GM12878 (cell line): ENCODE data around the gene TMEM255B. TPM values are rescaled to one million over a fixed set of nuclear protein-coding genes. Genes with fewer than 3 reads are reported as not detected.

Source experiments
- ATAC-seq: fragments of 200-7000 bp; cut with Tn5 transposase; 3 replicates; pipeline ENCODE4 v1.9.1; 2020; ENCODE audit warnings: mild to moderate bottlenecking, moderate library complexity
- BruUV-seq: library from RNA; stranded (reverse); fragments of 400-500 nt; replicated peaks from 2 replicates; lab custom pipeline; 2021; lab: Mats Ljungman, UMichigan
- CTCF ChIA-PET: fragments of 300-600 bp; sonication (Branson Sonifier 250); formaldehyde crosslinking; extraction: SDS; loops from one replicate; lab custom pipeline; 2021; ENCODE audit warnings: inconsistent platforms; lab: Yijun Ruan, JAX
- POLR2A ChIA-PET: fragments of 350-600 bp; formaldehyde crosslinking; extraction: SDS; loops from one replicate; lab custom pipeline; 2021; ENCODE audit warnings: inconsistent platforms; lab: Charles Lee
- RAD21 ChIA-PET: fragments of 300-600 bp; sonication (Branson Sonifier 250); formaldehyde crosslinking; loops from one replicate; lab custom pipeline; 2023; ENCODE audit warnings: antibody characterized with exemption; ENCODE audit not compliant: unreplicated experiment; lab: Charles Lee
- SMC1A ChIA-PET: fragments of 300-600 bp; sonication (Branson Sonifier 250); formaldehyde crosslinking; loops from one replicate; lab custom pipeline; 2023; ENCODE audit not compliant: unreplicated experiment, uncharacterized antibody; lab: Charles Lee
- DNase-seq: peaks from one replicate; pipeline ENCODE4 v3.0.0-alpha.2; 2011; ENCODE audit warnings: low read depth, low spot score
- FAIRE-seq: peaks from 3 replicates; lab custom pipeline; 2011; peaks lifted over from hg19 to GRCh38; lab: Jason Lieb, UNC
- H2AFZ ChIP-seq: 2 replicates; pipeline ENCODE4 v1.6.0; 2011; ENCODE audit warnings: low read depth, low read length, control low read depth; ENCODE audit not compliant: control insufficient read depth
- H3K27ac ChIP-seq: 2 replicates; pipeline ENCODE4 v1.5.1; 2011; ENCODE audit warnings: control low read depth; ENCODE audit not compliant: control insufficient read depth, insufficient read depth
- H3K27me3 ChIP-seq, 2 experiments: replicated peaks in 1 of 2; 2 replicates each; pipeline versions ENCODE4 v1.6.0 to v1.6.1; 2011; ENCODE audit warnings: low read length in 1 of 2; ENCODE audit not compliant: control insufficient read depth in 2 of 2, insufficient read depth in 2 of 2
- H3K36me3 ChIP-seq, 2 experiments: 2 replicates each; pipeline ENCODE4 v1.5.1; 2011; ENCODE audit warnings: low read length in 1 of 2; ENCODE audit not compliant: control insufficient read depth in 2 of 2, insufficient read depth in 2 of 2
- H3K4me1 ChIP-seq: 2 replicates; pipeline ENCODE4 v1.6.1; 2011; ENCODE audit warnings: mild to moderate bottlenecking, low read length, moderate library complexity, mixed read lengths; ENCODE audit not compliant: control insufficient read depth, insufficient read depth
- H3K4me2 ChIP-seq: 2 replicates; pipeline ENCODE4 v1.6.0; 2011; ENCODE audit warnings: control low read depth; ENCODE audit not compliant: control insufficient read depth, insufficient read depth
- H3K4me3 ChIP-seq: fragments of 200-600 bp; sonication (generic); 2 replicates; pipeline ENCODE4 v1.5.1; 2016
- H3K79me2 ChIP-seq: 2 replicates; pipeline ENCODE4 v1.6.0; 2011; ENCODE audit warnings: low read length; ENCODE audit not compliant: control insufficient read depth, insufficient read depth
- H3K9ac ChIP-seq: 2 replicates; pipeline ENCODE4 v1.8.0; 2011; ENCODE audit warnings: low read length, control low read depth, mixed read lengths; ENCODE audit not compliant: control insufficient read depth, insufficient read depth
- H3K9me3 ChIP-seq: replicated peaks from 3 replicates; pipeline ENCODE4 v1.5.1; 2011; ENCODE audit warnings: mild to moderate bottlenecking, low read length; ENCODE audit not compliant: control insufficient read depth, insufficient read depth
- H4K20me1 ChIP-seq: 2 replicates; pipeline ENCODE4 v1.6.0; 2011; ENCODE audit not compliant: control insufficient read depth, insufficient read depth
- BHLHE40 ChIP-seq, 2 experiments: fragments of 450-650 bp in 1 of 2; IDR thresholded peaks; 2 replicates each; pipeline ENCODE4 v1.6.1; 2011 to 2017; ENCODE audit warnings: low read depth in 2 of 2, borderline replicate concordance in 1 of 2, improper control_type of control experiment in 1 of 2, low read length in 1 of 2, mild to moderate bottlenecking in 1 of 2
- MEF2B ChIP-seq: fragments of 450-650 bp; IDR thresholded peaks from 2 replicates; pipeline ENCODE4 v1.6.1; 2018; ENCODE audit warnings: mild to moderate bottlenecking, moderate library complexity; ENCODE audit not compliant: partially characterized antibody, poor library complexity, severe bottlenecking
- NR2C2 ChIP-seq: IDR thresholded peaks from 2 replicates; pipeline ENCODE4 v1.6.1; 2011; ENCODE audit warnings: borderline replicate concordance, low read depth; ENCODE audit not compliant: control insufficient read depth, insufficient read length
- TCF3 ChIP-seq: IDR thresholded peaks from 2 replicates; pipeline ENCODE4 v1.6.1; 2012; ENCODE audit warnings: low read depth, mild to moderate bottlenecking, low read length, borderline replicate concordance; ENCODE audit not compliant: insufficient read depth
- WGBS: methylation state at CpG from one replicate; pipeline ENCODE4 v1.1.6; 2016; ENCODE audit warnings: low lambda C conversion rate; ENCODE audit not compliant: insufficient replicate concordance, insufficient coverage; ENCODE audit errors: missing lambda C conversion rate; 5-methylcytosine and 5-hydroxymethylcytosine counted together
- in situ Hi-C: fragments of 300-500 bp; cut with MboI; formaldehyde crosslinking; loops from 9 replicates; pipeline ENCODE4 v1.14.3; 2018; ENCODE audit warnings: mixed read lengths
- intact Hi-C: fragments of 100-400 bp; cut with micrococcal nuclease; formaldehyde crosslinking; loops from one replicate; pipeline ENCODE4 v1.14.2; 2022; ENCODE audit not compliant: unreplicated experiment
- polyA plus RNA-seq, 11 experiments: library from polyadenylated mRNA; depleted of rRNA in 4 of 11; unstranded in 6 of 11; stranded (reverse) in 5 of 11; fragments of >200 nt; fragmentation: Nextera tagmentation in 4 of 11; fragmentation: Illumina TruSeq in 1 of 11; extraction: Ambion mirVana in 4 of 11; extraction: Trizol in 1 of 11; gene quantifications; 1 replicate in 1 of 11; 2 replicates in 10 of 11; pipeline versions ENCODE4 v1.2.1 to v1.2.3, GENCODE V29; 2011 to 2016; ENCODE audit warnings: inconsistent platforms in 2 of 11, missing spikeins in 2 of 11, low read depth in 1 of 11
- total RNA-seq, 4 experiments: library from RNA; depleted of rRNA in 3 of 4; stranded (reverse); fragments of >200 nt in 3 of 4; fragmentation: Illumina TruSeq in 1 of 4; extraction: Trizol in 1 of 4; gene quantifications; 2 replicates each; pipeline versions ENCODE4 v1.2.1 to v1.2.3, GENCODE V29; 2013 to 2021
- TF ChIP-seq, protein P1 (sequence below): fragments of 450-650 bp; formaldehyde crosslinking; IDR thresholded peaks from 2 replicates; pipeline ENCODE4 v1.5.0; 2022; ENCODE audit warnings: mild to moderate bottlenecking, missing genetic modification characterization
- TF ChIP-seq, protein P2 (sequence below): IDR thresholded peaks from 2 replicates; pipeline ENCODE4 v1.6.1; 2012; ENCODE audit warnings: mild to moderate bottlenecking, low read depth, low read length

The TMEM255B gene
- total and polyA plus RNA-seq, 10 of the 15 experiments (the other 5 are each of a cell fraction or from before 2014, with no cell fraction given), result 0.04 to 0.62 (median 0.13) TPM; not detected in 3

DNA sequence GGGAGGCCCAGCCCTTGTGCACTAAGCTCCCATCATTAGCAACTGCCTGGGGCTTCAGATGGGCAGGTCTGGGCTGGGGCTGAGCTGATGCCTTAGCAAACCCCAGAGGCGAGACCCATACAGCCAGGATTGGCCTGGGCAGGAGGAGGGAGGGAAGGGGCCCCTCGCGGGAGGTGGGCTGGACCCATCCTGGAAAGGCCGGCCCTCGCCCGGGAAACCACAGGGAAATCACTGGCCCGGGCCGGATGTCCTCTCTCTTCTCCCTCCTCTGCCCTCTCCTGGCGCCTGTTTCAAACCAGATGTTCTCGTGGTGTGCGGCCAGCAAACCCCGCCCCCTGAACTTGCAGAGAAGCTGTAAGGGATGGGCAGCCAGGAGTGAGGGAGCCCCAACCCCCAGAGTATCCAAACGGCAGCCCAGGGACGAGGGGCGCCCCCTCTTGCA lies 43.1 kb downstream of the TMEM255B start:
- FAIRE-seq, result no peak
- Histone ChIP-seq H3K4me1 (no peaks in the 10 kb centered on the region), H3K27me3 (no peaks in the 10 kb centered on the region), H4K20me1 (no peaks in the 10 kb centered on the region), H3K9me3 (no peaks in the 10 kb centered on the region; the same call in 2 of the 3 replicates), H3K9ac (no peak overlapping the region), H3K4me2 (no peak overlapping the region), H3K79me2 (no peaks in the 10 kb centered on the region), H2AFZ (no peak overlapping the region), H3K4me3 (no peak overlapping the region), H3K27ac (no peak overlapping the region), H3K36me3 (no peaks in the 10 kb centered on the region)
- no peak for TF ChIP-seq BHLHE40 (IDR thresholded peaks at IDR 0.05; ENCODE audit: borderline replicate concordance in 1 of 2, low read depth in 2 of 2, low read length in 1 of 2)
- no peak for TF ChIP-seq NR2C2
- TF ChIP-seq MEF2B, result no peak
- no peak for TF ChIP-seq TCF3
- TF ChIP-seq, protein P1, sequence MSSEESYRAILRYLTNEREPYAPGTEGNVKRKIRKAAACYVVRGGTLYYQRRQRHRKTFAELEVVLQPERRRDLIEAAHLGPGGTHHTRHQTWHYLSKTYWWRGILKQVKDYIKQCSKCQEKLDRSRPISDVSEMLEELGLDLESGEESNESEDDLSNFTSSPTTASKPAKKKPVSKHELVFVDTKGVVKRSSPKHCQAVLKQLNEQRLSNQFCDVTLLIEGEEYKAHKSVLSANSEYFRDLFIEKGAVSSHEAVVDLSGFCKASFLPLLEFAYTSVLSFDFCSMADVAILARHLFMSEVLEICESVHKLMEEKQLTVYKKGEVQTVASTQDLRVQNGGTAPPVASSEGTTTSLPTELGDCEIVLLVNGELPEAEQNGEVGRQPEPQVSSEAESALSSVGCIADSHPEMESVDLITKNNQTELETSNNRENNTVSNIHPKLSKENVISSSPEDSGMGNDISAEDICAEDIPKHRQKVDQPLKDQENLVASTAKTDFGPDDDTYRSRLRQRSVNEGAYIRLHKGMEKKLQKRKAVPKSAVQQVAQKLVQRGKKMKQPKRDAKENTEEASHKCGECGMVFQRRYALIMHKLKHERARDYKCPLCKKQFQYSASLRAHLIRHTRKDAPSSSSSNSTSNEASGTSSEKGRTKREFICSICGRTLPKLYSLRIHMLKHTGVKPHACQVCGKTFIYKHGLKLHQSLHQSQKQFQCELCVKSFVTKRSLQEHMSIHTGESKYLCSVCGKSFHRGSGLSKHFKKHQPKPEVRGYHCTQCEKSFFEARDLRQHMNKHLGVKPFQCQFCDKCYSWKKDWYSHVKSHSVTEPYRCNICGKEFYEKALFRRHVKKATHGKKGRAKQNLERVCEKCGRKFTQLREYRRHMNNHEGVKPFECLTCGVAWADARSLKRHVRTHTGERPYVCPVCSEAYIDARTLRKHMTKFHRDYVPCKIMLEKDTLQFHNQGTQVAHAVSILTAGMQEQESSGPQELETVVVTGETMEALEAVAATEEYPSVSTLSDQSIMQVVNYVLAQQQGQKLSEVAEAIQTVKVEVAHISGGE (CRISPR knock-in tag), result no peak
- TF ChIP-seq, protein P2, sequence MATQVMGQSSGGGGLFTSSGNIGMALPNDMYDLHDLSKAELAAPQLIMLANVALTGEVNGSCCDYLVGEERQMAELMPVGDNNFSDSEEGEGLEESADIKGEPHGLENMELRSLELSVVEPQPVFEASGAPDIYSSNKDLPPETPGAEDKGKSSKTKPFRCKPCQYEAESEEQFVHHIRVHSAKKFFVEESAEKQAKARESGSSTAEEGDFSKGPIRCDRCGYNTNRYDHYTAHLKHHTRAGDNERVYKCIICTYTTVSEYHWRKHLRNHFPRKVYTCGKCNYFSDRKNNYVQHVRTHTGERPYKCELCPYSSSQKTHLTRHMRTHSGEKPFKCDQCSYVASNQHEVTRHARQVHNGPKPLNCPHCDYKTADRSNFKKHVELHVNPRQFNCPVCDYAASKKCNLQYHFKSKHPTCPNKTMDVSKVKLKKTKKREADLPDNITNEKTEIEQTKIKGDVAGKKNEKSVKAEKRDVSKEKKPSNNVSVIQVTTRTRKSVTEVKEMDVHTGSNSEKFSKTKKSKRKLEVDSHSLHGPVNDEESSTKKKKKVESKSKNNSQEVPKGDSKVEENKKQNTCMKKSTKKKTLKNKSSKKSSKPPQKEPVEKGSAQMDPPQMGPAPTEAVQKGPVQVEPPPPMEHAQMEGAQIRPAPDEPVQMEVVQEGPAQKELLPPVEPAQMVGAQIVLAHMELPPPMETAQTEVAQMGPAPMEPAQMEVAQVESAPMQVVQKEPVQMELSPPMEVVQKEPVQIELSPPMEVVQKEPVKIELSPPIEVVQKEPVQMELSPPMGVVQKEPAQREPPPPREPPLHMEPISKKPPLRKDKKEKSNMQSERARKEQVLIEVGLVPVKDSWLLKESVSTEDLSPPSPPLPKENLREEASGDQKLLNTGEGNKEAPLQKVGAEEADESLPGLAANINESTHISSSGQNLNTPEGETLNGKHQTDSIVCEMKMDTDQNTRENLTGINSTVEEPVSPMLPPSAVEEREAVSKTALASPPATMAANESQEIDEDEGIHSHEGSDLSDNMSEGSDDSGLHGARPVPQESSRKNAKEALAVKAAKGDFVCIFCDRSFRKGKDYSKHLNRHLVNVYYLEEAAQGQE, result no peak
- DNase-seq, result no peak
- RAD21 ChIA-PET, result no interaction called here
- no TSS peak for BruUV-seq
- POLR2A ChIA-PET, result no interaction called here
- intact Hi-C loops, result no loop called here
- WGBS, result 11% methylated on average over 14 of the region's 15 CpGs
- in situ Hi-C loops, result no loop called here
- CTCF ChIA-PET, result no interaction called here
- SMC1A ChIA-PET, result no interaction called here
- no peak for ATAC-seq
